SU-DHL-6 (cell line): ENCODE data around the gene KLF15.

Source experiments
- H2AFZ ChIP-seq: fragments of 200-600 bp; sonication (generic); 2 replicates; pipeline ENCODE4 v1.6.1; 2014; ENCODE audit warnings: low read depth, mild to moderate bottlenecking, moderate library complexity, mixed read lengths, antibody characterized with exemption, low read length; ENCODE audit not compliant: severe bottlenecking
- H3F3A ChIP-seq: fragments of 200-600 bp; shearing (Covaris generic); 2 replicates; pipeline ENCODE4 v1.6.0; 2016; ENCODE audit warnings: antibody characterized with exemption, mild to moderate bottlenecking; ENCODE audit not compliant: insufficient read depth
- H3K27ac ChIP-seq: fragments of 200-600 bp; sonication (generic); 2 replicates; pipeline ENCODE4 v1.5.1; 2016; ENCODE audit warnings: low read depth, mild to moderate bottlenecking, low read length, moderate library complexity, mixed read lengths
- H3K27me3 ChIP-seq: fragments of 200-600 bp; sonication (generic), shearing (Covaris generic); 2 replicates; pipeline ENCODE4 v1.6.0; 2014; ENCODE audit warnings: mild to moderate bottlenecking, low read length
- H3K36me3 ChIP-seq: fragments of 200-600 bp; sonication (generic); 2 replicates; pipeline ENCODE4 v1.6.1; 2014; ENCODE audit warnings: mild to moderate bottlenecking, low read length, mixed read lengths
- H3K4me2 ChIP-seq: fragments of 300-600, 200-600 bp; shearing (Covaris generic), sonication (generic); 2 replicates; pipeline ENCODE4 v1.6.0; 2014; ENCODE audit warnings: low read length, low read depth, mild to moderate bottlenecking; ENCODE audit not compliant: poor library complexity, severe bottlenecking
- H3K4me3 ChIP-seq: fragments of 200-600 bp; sonication (generic); 2 replicates; pipeline ENCODE4 v1.5.1; 2014; ENCODE audit warnings: antibody characterized with exemption, low read length, mild to moderate bottlenecking, mixed read lengths; ENCODE audit not compliant: insufficient read depth, poor library complexity, severe bottlenecking
- H3K79me2 ChIP-seq: fragments of 200-600 bp; sonication (generic); 2 replicates; pipeline ENCODE4 v1.6.1; 2014; ENCODE audit warnings: mild to moderate bottlenecking, low read length, moderate library complexity; ENCODE audit not compliant: insufficient read depth
- H3K9ac ChIP-seq: fragments of 200-600 bp; sonication (generic); 2 replicates; pipeline ENCODE4 v1.7.0; 2014; ENCODE audit warnings: mild to moderate bottlenecking, low read length
- H3K9me2 ChIP-seq: fragments of 200-600 bp; sonication (generic); replicated peaks from 2 replicates; pipeline ENCODE4 v1.6.1; 2014; ENCODE audit warnings: low read length; ENCODE audit not compliant: insufficient read depth
- H3K9me3 ChIP-seq: fragments of 200-600 bp; sonication (generic); 2 replicates; pipeline ENCODE4 v1.6.1; 2014; ENCODE audit warnings: low read length, mixed read lengths; ENCODE audit not compliant: insufficient read depth
- H4K20me1 ChIP-seq: fragments of 200-600 bp; sonication (generic); 2 replicates; pipeline ENCODE4 v1.6.1; 2014; ENCODE audit warnings: low read depth, mild to moderate bottlenecking, antibody characterized with exemption, low read length, moderate library complexity, mixed read lengths
- CTCF ChIP-seq: fragments of 200-600 bp; sonication (generic); IDR thresholded peaks from one replicate; pipeline ENCODE4 v1.5.1; 2017; ENCODE audit warnings: antibody characterized with exemption, mild to moderate bottlenecking, low read length, moderate library complexity; ENCODE audit not compliant: insufficient read depth, poor library complexity, severe bottlenecking
- EZH2phosphoT487 ChIP-seq: fragments of 200-600 bp; sonication (generic), shearing (Covaris generic); conservative IDR thresholded peaks from 2 replicates; pipeline ENCODE4 v1.6.1; 2018; ENCODE audit warnings: mild to moderate bottlenecking, antibody characterized with exemption, low read length, moderate library complexity, mixed read lengths

The KLF15 gene

GRCh38 chr3:126373682-126374601 is 16.7 kb upstream of the KLF15 start:
- Histone ChIP-seq H3K79me2 (no peaks in the 10 kb centered on the region), H3K36me3 (no peaks in the 10 kb centered on the region), H3K27ac (no peak overlapping the region), H3F3A (no peaks in the 10 kb centered on the region), H3K4me2 (no peak overlapping the region), H3K9ac (no peak overlapping the region), H2AFZ (no peak overlapping the region), H3K9me2 (no peaks in the 10 kb centered on the region), H3K9me3 (no peaks in the 10 kb centered on the region), H3K27me3 (no peaks in the 10 kb centered on the region), H3K4me3 (no peak overlapping the region), H4K20me1 (no peaks in the 10 kb centered on the region)
- no peak for TF ChIP-seq CTCF
- TF ChIP-seq EZH2phosphoT487: no peak

- H3K4me2 ChIP-seq: no peak overlapping the region
- H3K4me3 ChIP-seq: no peak overlapping the region
- H2AFZ ChIP-seq: no peak overlapping the region
- no peak for TF ChIP-seq EZH2phosphoT487
- no peak for TF ChIP-seq CTCF
- H3K9me3 ChIP-seq: no peaks in the 10 kb centered on the region
- no peak overlapping the region for H3K9ac ChIP-seq
- no peaks in the 10 kb centered on the region for H3K79me2 ChIP-seq
- no peaks in the 10 kb centered on the region for H3K9me2 ChIP-seq
- H4K20me1 ChIP-seq: no peaks in the 10 kb centered on the region
- H3K36me3 ChIP-seq: no peaks in the 10 kb centered on the region
- no peaks in the 10 kb centered on the region for H3F3A ChIP-seq
- H3K27ac ChIP-seq: no peak overlapping the region
- no peaks in the 10 kb centered on the region for H3K27me3 ChIP-seq
These were observed 16.0 kb upstream of the KLF15 start for GRCh38 chr3:126373146-126373613.

GRCh38 chr3:126372413-126373145 is 15.4 kb upstream of the KLF15 start:
- H3F3A ChIP-seq: no peaks in the 10 kb centered on the region
- no peaks in the 10 kb centered on the region for H4K20me1 ChIP-seq
- H3K9me2 ChIP-seq: no peaks in the 10 kb centered on the region
- no peaks in the 10 kb centered on the region for H3K27me3 ChIP-seq
- TF ChIP-seq CTCF (no peak), EZH2phosphoT487 (no peak)
- H3K9ac ChIP-seq: no peak overlapping the region
- H3K27ac ChIP-seq: no peak overlapping the region
- no peak overlapping the region for H3K4me3 ChIP-seq
- no peak overlapping the region for H3K4me2 ChIP-seq
- no peaks in the 10 kb centered on the region for H3K9me3 ChIP-seq
- H2AFZ ChIP-seq: no peak overlapping the region
- no peaks in the 10 kb centered on the region for H3K36me3 ChIP-seq
- no peaks in the 10 kb centered on the region for H3K79me2 ChIP-seq
